ENCODE measurements around the gene EIF4G3. TPM values are rescaled to one million over a fixed set of nuclear protein-coding genes. Genes with fewer than 3 reads are reported as not detected.
"Not testable (repeated sequence)": the region's sequence is repeated elsewhere in the genome, so short reads cannot be mapped to it uniquely, and the experiment has no call there.

The EIF4G3 gene
- total RNA-seq, 4 donors from 2014 or later, result 82.1 to 143 (median 101) TPM

DNA sequence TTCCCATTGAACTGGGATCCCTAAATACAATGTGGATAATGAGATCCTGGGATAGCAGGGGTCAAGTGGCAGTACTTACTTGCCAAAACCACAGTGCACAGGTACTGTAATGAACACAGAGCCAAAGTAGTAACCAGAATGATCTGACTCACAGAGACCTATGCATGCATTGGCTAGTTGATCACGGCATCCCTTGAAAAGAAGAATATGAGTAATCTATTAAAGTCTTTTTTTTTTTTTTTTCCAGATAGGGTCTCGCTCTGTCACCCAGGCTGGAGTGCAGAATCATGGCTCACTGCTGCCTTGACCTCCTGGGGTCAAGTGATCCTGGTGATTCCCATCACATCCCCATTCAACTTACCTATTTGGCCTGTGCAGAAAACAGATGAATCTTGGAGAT, 29.4 kb upstream of the EIF4G3 start:
- no peaks in the 10 kb centered on the region for H3K36me3 ChIP-seq
- no peak overlapping the region for H3K27ac ChIP-seq
- DNase-seq, result no peak
- no peak overlapping the region for H3K4me3 ChIP-seq
- TF ChIP-seq, protein P1, sequence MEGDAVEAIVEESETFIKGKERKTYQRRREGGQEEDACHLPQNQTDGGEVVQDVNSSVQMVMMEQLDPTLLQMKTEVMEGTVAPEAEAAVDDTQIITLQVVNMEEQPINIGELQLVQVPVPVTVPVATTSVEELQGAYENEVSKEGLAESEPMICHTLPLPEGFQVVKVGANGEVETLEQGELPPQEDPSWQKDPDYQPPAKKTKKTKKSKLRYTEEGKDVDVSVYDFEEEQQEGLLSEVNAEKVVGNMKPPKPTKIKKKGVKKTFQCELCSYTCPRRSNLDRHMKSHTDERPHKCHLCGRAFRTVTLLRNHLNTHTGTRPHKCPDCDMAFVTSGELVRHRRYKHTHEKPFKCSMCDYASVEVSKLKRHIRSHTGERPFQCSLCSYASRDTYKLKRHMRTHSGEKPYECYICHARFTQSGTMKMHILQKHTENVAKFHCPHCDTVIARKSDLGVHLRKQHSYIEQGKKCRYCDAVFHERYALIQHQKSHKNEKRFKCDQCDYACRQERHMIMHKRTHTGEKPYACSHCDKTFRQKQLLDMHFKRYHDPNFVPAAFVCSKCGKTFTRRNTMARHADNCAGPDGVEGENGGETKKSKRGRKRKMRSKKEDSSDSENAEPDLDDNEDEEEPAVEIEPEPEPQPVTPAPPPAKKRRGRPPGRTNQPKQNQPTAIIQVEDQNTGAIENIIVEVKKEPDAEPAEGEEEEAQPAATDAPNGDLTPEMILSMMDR (IDR thresholded peaks at IDR 0.05), result no peak
- TF ChIP-seq POLR2AphosphoS5 (IDR thresholded peaks at IDR 0.05) (no peak), POLR2A (IDR thresholded peaks at IDR 0.05) (no peak), EP300 (IDR thresholded peaks at IDR 0.05; ENCODE audit: low read depth) (no peak)
- H3K9me3 ChIP-seq, result no peaks in the 10 kb centered on the region
- no peaks in the 10 kb centered on the region for H3K27me3 ChIP-seq
- in situ Hi-C loops (cut with MboI; ENCODE audit: low pct_ligation_motif_present in 1 of 4, low pct_unique_long_range_greater_than_20kb in 1 of 4, low sequenced_read_pairs in 3 of 4), result loop anchor here in 2 of 4 donors (25.0 kb wide), 2 partner anchors 519 to 669 kb away; no protein-coding TSS in a partner anchor
- H3K4me1 ChIP-seq, result no peaks in the 10 kb centered on the region
- WGBS, 2 donors (ENCODE audit: low coverage in 1 of 2), result 80 to 100% methylated on average over 1 to 2 of the region's 2 CpGs
- intact Hi-C loops (cut with DNase I; ENCODE audit: low total_unique reads), result no loop called here

DNA sequence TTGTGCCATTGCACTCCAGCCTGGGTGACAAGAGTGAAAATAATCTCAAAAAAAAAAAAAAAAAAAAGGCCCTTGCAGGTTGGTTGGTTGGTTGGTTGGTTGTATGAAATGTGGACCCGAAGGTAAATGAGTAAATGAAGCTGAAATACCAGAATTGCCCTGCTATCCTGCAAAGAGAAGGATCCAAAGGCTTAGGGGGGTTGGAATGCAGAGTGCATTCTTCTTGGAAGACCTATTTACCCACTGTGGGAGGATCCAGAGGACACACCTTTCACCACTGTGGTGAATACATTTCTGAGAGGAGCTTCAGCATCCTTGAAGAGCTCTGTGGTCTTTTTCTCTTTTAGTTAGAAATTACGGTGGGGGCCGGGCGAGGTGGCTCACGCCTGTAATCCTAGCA, 28.7 kb upstream of the EIF4G3 start:
- H3K4me1 ChIP-seq, result no peaks in the 10 kb centered on the region
- in situ Hi-C loops (cut with MboI; ENCODE audit: low pct_ligation_motif_present in 1 of 4, low pct_unique_long_range_greater_than_20kb in 1 of 4, low sequenced_read_pairs in 3 of 4) (loop anchor here in 2 of 4 donors (25.0 kb wide), 2 partner anchors 518 to 668 kb away; no protein-coding TSS in a partner anchor), intact Hi-C loops (cut with DNase I; ENCODE audit: low total_unique reads) (no loop called here)
- H3K4me3 ChIP-seq, result no peak overlapping the region
- H3K36me3 ChIP-seq, result no peaks in the 10 kb centered on the region
- 91 to 100% methylated on average over 1 to 5 of the region's 5 CpGs for WGBS, 2 donors (ENCODE audit: low coverage in 1 of 2)
- H3K27me3 ChIP-seq, result no peaks in the 10 kb centered on the region
- H3K27ac ChIP-seq, result no peak overlapping the region
- TF ChIP-seq, protein P1 (IDR thresholded peaks at IDR 0.05), result no peak
- TF ChIP-seq POLR2A (IDR thresholded peaks at IDR 0.05) (no peak), EP300 (IDR thresholded peaks at IDR 0.05; ENCODE audit: low read depth) (no peak), POLR2AphosphoS5 (IDR thresholded peaks at IDR 0.05) (no peak)
- no peak for DNase-seq
- H3K9me3 ChIP-seq, result no peaks in the 10 kb centered on the region

DNA sequence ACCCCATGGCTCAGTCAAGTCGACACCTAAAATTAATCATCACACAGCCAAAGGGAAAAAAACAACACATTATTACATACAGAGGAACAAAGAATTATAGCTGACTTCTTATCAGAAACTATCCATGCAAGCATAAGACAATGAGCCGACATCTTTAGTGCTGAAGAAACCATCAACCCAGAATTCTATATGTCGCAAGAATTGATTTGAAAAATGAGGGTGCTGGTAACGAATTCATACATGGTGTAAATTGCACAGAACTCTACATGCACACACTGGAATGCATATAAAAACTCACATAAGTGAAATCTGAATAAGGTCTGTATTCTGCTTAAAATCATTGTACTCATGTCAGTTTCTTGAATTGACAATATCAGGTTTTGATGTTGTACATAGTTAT, 25.0 kb upstream of the EIF4G3 start:
- H3K27me3 ChIP-seq, result no peaks in the 10 kb centered on the region
- 93 to 98% methylated on average over 3 to 4 of the region's 4 CpGs for WGBS, 2 donors (ENCODE audit: low coverage in 1 of 2)
- no peaks in the 10 kb centered on the region for H3K4me1 ChIP-seq
- DNase-seq, result no peak
- TF ChIP-seq EP300 (IDR thresholded peaks at IDR 0.05; ENCODE audit: low read depth), result no peak
- TF ChIP-seq POLR2AphosphoS5 (IDR thresholded peaks at IDR 0.05), result no peak
- TF ChIP-seq, protein P1 (IDR thresholded peaks at IDR 0.05), result no peak
- no peak for TF ChIP-seq POLR2A (IDR thresholded peaks at IDR 0.05)
- intact Hi-C loops (cut with DNase I; ENCODE audit: low total_unique reads) (loop anchor here (2.0 kb wide), 1 partner anchor 229 kb away; no protein-coding TSS in a partner anchor), in situ Hi-C loops (cut with MboI; ENCODE audit: low pct_ligation_motif_present in 1 of 4, low pct_unique_long_range_greater_than_20kb in 1 of 4, low sequenced_read_pairs in 3 of 4) (loop anchor here in 2 of 4 donors (25.0 kb wide), 2 partner anchors 514 to 664 kb away; no protein-coding TSS in a partner anchor)
- no peak overlapping the region for H3K27ac ChIP-seq
- no peak overlapping the region for H3K4me3 ChIP-seq
- no peaks in the 10 kb centered on the region for H3K36me3 ChIP-seq
- H3K9me3 ChIP-seq, result no peaks in the 10 kb centered on the region

DNA sequence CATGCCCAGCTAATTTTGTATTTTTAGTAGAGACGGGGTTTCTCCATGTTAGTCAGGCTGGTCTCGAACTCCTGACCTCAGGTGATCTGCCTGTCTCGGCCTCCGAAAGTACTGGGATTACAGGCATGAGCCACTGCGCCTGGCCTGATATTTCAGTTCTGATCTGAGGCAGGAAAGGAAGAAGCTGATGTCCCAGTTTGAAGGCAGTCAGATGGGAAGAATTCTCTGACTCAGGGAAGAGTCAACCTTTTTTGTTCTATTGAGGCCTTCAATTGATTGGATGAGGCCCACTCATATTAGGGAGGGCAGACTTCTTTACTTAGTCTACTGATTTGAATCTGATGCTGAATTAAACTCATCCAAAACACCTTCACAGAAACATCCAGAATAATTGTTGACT, 24.5 kb upstream of the EIF4G3 start:
- not testable (repeated sequence) for H3K4me3 ChIP-seq, H3K27ac ChIP-seq, H3K36me3 ChIP-seq, H3K9me3 ChIP-seq, H3K4me1 ChIP-seq, DNase-seq, H3K27me3 ChIP-seq
- intact Hi-C loops (cut with DNase I; ENCODE audit: low total_unique reads), result loop anchor here (2.0 kb wide), 1 partner anchor 228 kb away; no protein-coding TSS in a partner anchor
- in situ Hi-C loops (cut with MboI; ENCODE audit: low pct_ligation_motif_present in 1 of 4, low pct_unique_long_range_greater_than_20kb in 1 of 4, low sequenced_read_pairs in 3 of 4), result loop anchor here in 2 of 4 donors (25.0 kb wide), 2 partner anchors 514 to 664 kb away; no protein-coding TSS in a partner anchor
- WGBS, 2 donors (ENCODE audit: low coverage in 1 of 2), result 93% methylated on average over 5 of the region's 5 CpGs; no CpG with 5 or more reads in 1 of the 2 donors

DNA sequence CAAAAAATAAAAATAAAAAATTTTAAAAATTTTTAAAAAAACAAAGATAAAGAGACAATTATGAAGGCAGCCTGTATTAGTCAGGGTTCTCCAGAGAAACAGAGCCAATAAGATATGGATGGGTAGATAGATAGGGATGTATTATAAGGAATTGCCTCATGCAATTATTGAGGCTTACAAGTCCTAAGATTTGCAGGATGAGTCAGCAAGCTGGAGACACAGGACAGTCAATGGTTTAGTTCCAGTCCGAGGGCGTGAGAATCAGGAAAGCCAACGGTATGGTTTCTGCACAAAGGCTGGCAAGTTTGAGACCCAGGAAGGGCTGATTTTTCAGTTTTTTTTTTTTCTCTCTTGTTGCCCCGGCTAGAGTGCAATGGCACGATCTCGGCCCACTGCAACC, 24.1 kb upstream of the EIF4G3 start:
- no peak for TF ChIP-seq POLR2A (IDR thresholded peaks at IDR 0.05)
- no peak for TF ChIP-seq EP300 (IDR thresholded peaks at IDR 0.05; ENCODE audit: low read depth)
- TF ChIP-seq, protein P1 (IDR thresholded peaks at IDR 0.05), result no peak
- no peak for TF ChIP-seq POLR2AphosphoS5 (IDR thresholded peaks at IDR 0.05)

More for the DNA sequence above, 24.1 kb upstream of the EIF4G3 start:
- DNase-seq, result no peak
- Histone ChIP-seq H3K36me3 (no peaks in the 10 kb centered on the region), H3K27ac (no peak overlapping the region), H3K4me1 (no peaks in the 10 kb centered on the region), H3K9me3 (no peaks in the 10 kb centered on the region), H3K27me3 (no peaks in the 10 kb centered on the region), H3K4me3 (no peak overlapping the region)
- intact Hi-C loops (cut with DNase I; ENCODE audit: low total_unique reads), result loop anchor here (2.0 kb wide), 1 partner anchor 228 kb away; no protein-coding TSS in a partner anchor
- WGBS, 2 donors (ENCODE audit: low coverage in 1 of 2), result 80 to 89% methylated on average over 3 to 6 of the region's 6 CpGs
- in situ Hi-C loops (cut with MboI; ENCODE audit: low pct_ligation_motif_present in 1 of 4, low pct_unique_long_range_greater_than_20kb in 1 of 4, low sequenced_read_pairs in 3 of 4), result loop anchor here in 2 of 4 donors (25.0 kb wide), 2 partner anchors 513 to 663 kb away; no protein-coding TSS in a partner anchor

All from transverse colon (tissue), 4 donors.